A673 (cell line): ENCODE measurements around the gene FNBP1L. TPM values are rescaled to one million over a fixed set of nuclear protein-coding genes. Genes with fewer than 3 reads are reported as not detected.
"Not testable (repeated sequence)": the region's sequence is repeated elsewhere in the genome, so short reads cannot be mapped to it uniquely, and the experiment has no call there.

ENCODE experiments used
- BruUV-seq: library from RNA; stranded (reverse); fragments of 400-500 nt; replicated peaks from 2 replicates; lab custom pipeline; 2021; lab: Mats Ljungman, UMichigan
- CTCF ChIA-PET: fragments of 300-600 bp; sonication (Branson Sonifier 250); formaldehyde crosslinking; loops from one replicate; lab custom pipeline; 2022; ENCODE audit warnings: antibody characterized with exemption; lab: Charles Lee
- POLR2A ChIA-PET: fragments of 300-600 bp; sonication (Branson Sonifier 250); formaldehyde crosslinking; loops from one replicate; lab custom pipeline; 2022; ENCODE audit warnings: antibody characterized with exemption; ENCODE audit not compliant: low non-redundant PET; lab: Charles Lee
- DNase-seq: peaks from one replicate; pipeline ENCODE4 v3.0.0-alpha.2; 2015; ENCODE audit warnings: low spot score
- H3K27ac ChIP-seq: fragments of 200-600 bp; sonication (generic); 2 replicates; pipeline ENCODE4 v1.5.1; 2016; ENCODE audit warnings: mixed run types, low read depth, mild to moderate bottlenecking, mixed read lengths, antibody characterized with exemption, low read length; ENCODE audit not compliant: poor library complexity, severe bottlenecking
- H3K27me3 ChIP-seq: fragments of 200-600 bp; sonication (generic); replicated peaks from 2 replicates; pipeline ENCODE4 v1.6.1; 2017; ENCODE audit warnings: mixed run types, low read depth, mild to moderate bottlenecking, mixed read lengths, antibody characterized with exemption, low read length; ENCODE audit not compliant: insufficient read depth, poor library complexity
- H3K36me3 ChIP-seq: fragments of 200-600 bp; sonication (generic); 2 replicates; pipeline ENCODE4 v1.6.1; 2016; ENCODE audit warnings: mixed run types, mild to moderate bottlenecking, mixed read lengths, antibody characterized with exemption, low read length; ENCODE audit not compliant: insufficient read depth, poor library complexity, severe bottlenecking
- H3K4me1 ChIP-seq: fragments of 200-600 bp; sonication (generic); 2 replicates; pipeline ENCODE4 v1.6.1; 2017; ENCODE audit warnings: mixed run types, mild to moderate bottlenecking, mixed read lengths, antibody characterized with exemption, low read length; ENCODE audit not compliant: insufficient read depth, poor library complexity, severe bottlenecking
- H3K4me3 ChIP-seq: fragments of 200-600 bp; sonication (generic); 2 replicates; pipeline ENCODE4 v1.5.1; 2016; ENCODE audit warnings: low read depth, mixed run types, mild to moderate bottlenecking, mixed read lengths, low read length; ENCODE audit not compliant: poor library complexity, severe bottlenecking
- H3K9me3 ChIP-seq: fragments of 200-600 bp; sonication (generic); 2 replicates; pipeline ENCODE4 v1.6.1; 2016; ENCODE audit warnings: mixed run types, low read depth, mild to moderate bottlenecking, mixed read lengths, antibody characterized with exemption, low read length; ENCODE audit not compliant: poor library complexity, severe bottlenecking
- EZH2 ChIP-seq: fragments of 200-600 bp; sonication (generic); IDR thresholded peaks from 2 replicates; pipeline ENCODE4 v1.6.1; 2017; ENCODE audit warnings: borderline replicate concordance, low read depth, mild to moderate bottlenecking, mixed read lengths, antibody characterized with exemption, low read length; ENCODE audit not compliant: poor library complexity, severe bottlenecking
- intact Hi-C: fragments of 100-400 bp; cut with micrococcal nuclease; formaldehyde crosslinking; loops from one replicate; pipeline ENCODE4 v1.10.0; 2022; ENCODE audit not compliant: unreplicated experiment
- total RNA-seq: library from RNA; stranded (reverse); gene quantifications from 2 replicates; pipeline ENCODE4 v1.2.3, GENCODE V29; 2021
- TF ChIP-seq, protein P1 (sequence below): fragments of 300-800, 200-600 bp; sonication (generic); conservative IDR thresholded peaks from 2 replicates; pipeline ENCODE4 v1.5.1; 2017; ENCODE audit warnings: low read depth, mild to moderate bottlenecking, antibody characterized with exemption, low read length, moderate library complexity, mixed read lengths

The FNBP1L gene
- total RNA-seq, 1 experiment from 2014 or later = 39.6 TPM

DNA sequence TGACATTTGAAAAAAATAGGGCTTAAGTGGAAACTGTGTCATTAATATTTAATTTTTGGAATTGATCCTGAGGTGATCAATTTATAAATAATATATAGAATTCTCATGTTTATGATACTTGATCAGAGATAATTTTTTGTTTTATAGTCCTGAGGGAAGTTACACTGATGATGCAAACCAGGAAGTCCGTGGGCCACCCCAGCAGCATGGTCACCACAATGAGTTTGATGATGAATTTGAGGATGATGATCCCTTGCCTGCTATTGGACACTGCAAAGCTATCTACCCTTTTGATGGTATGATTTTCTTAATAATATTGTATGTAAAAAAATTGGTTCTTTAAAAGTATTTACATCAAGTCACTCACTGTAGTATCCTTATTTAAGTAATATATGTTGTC, 101.2 kb downstream of the FNBP1L start:
- CTCF ChIA-PET = no interaction called here
- intact Hi-C loops = no loop called here

DNA sequence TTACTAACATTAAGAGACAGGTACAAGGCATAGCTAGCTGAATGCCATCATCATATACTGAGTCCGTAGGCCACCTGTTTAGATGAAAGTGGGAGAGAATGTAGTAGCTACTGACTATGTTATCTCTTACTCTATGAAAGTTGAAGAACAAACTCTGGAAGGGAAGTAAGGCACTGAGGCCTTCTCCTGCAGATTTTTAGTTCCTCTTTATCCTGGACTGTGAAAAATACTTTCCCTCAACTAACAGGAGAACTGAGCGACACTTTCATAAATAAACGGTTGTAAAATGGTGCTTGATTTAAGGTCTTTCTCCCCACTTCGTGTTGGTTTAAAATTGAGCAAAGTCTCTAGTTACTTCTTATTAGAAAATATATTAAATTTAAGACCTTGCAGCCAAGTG, 101.9 kb downstream of the FNBP1L start:
- peaks cover 36% of the 10 kb centered on the region for H3K36me3 ChIP-seq
- no peak for DNase-seq

More for the DNA sequence above, 101.2 kb downstream of the FNBP1L start:
- Histone ChIP-seq H3K9me3 (no peaks in the 10 kb centered on the region), H3K36me3 (peaks cover 38% of the 10 kb centered on the region), H3K4me3 (no peak overlapping the region), H3K27ac (no peak overlapping the region), H3K27me3 (no peaks in the 10 kb centered on the region), H3K4me1 (peaks cover 3% of the 10 kb centered on the region)
- no peak for DNase-seq
- no peak for TF ChIP-seq EZH2
- TF ChIP-seq, protein P1, sequence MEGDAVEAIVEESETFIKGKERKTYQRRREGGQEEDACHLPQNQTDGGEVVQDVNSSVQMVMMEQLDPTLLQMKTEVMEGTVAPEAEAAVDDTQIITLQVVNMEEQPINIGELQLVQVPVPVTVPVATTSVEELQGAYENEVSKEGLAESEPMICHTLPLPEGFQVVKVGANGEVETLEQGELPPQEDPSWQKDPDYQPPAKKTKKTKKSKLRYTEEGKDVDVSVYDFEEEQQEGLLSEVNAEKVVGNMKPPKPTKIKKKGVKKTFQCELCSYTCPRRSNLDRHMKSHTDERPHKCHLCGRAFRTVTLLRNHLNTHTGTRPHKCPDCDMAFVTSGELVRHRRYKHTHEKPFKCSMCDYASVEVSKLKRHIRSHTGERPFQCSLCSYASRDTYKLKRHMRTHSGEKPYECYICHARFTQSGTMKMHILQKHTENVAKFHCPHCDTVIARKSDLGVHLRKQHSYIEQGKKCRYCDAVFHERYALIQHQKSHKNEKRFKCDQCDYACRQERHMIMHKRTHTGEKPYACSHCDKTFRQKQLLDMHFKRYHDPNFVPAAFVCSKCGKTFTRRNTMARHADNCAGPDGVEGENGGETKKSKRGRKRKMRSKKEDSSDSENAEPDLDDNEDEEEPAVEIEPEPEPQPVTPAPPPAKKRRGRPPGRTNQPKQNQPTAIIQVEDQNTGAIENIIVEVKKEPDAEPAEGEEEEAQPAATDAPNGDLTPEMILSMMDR = no peak
- no TSS peak for BruUV-seq
- POLR2A ChIA-PET = no interaction called here

DNA sequence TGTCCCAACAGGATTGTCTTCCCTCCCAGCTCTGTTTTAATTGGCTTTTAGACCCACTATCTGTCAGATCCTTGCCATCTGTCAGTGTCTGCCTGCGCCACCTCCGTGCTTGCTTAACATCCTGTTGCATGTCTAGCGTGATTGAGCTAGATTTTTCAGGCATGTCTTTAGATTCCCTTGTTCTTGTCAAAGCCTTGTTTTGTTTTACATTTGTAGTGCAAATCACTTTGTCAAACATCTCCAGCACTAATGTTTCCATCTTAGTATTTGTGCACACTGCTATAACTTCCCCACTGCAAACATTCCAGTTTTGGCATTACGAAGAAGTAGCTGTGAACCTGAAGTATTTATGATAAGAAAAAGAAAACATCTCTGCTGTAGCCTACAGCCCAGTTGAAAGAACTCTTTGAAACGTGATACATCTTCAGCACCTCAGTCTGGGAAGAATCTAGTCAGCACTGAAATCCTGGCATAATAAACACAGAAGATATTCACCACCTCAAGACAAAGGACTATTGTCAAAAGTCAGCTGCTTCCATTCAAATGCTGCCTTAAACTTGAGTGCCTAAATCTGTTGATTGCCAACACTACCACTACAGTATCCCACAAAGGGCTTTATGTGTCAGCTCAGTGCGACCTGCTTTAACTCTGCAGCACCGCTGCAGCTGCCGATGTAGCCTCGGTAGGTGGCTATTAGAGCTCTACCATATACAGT, 105.0 kb downstream of the FNBP1L start:
- Histone ChIP-seq H3K27ac (peak overlapping the region; percentile 8), H3K36me3 (peaks cover 26% of the 10 kb centered on the region), H3K4me1 (peaks cover 3% of the 10 kb centered on the region), H3K27me3 (no peaks in the 10 kb centered on the region), H3K9me3 (peaks cover under 1% of the 10 kb centered on the region), H3K4me3 (no peak overlapping the region)
- ChIA-PET CTCF (no interaction called here), POLR2A (no interaction called here)
- intact Hi-C loops = no loop called here
- TSS peak; percentile 17 for BruUV-seq
- DNase-seq = peak; percentile 67
- TF ChIP-seq EZH2 = no peak
- TF ChIP-seq, protein P1 = no peak

More for the DNA sequence above, 101.9 kb downstream of the FNBP1L start:
- no peak overlapping the region for H3K27ac ChIP-seq
- H3K4me1 ChIP-seq = peaks cover 3% of the 10 kb centered on the region
- no TSS peak for BruUV-seq
- no peak overlapping the region for H3K4me3 ChIP-seq
- no peaks in the 10 kb centered on the region for H3K27me3 ChIP-seq
- ChIA-PET POLR2A (no interaction called here), CTCF (no interaction called here)
- TF ChIP-seq, protein P1 = no peak
- no peak for TF ChIP-seq EZH2
- H3K9me3 ChIP-seq = no peaks in the 10 kb centered on the region
- intact Hi-C loops = no loop called here

DNA sequence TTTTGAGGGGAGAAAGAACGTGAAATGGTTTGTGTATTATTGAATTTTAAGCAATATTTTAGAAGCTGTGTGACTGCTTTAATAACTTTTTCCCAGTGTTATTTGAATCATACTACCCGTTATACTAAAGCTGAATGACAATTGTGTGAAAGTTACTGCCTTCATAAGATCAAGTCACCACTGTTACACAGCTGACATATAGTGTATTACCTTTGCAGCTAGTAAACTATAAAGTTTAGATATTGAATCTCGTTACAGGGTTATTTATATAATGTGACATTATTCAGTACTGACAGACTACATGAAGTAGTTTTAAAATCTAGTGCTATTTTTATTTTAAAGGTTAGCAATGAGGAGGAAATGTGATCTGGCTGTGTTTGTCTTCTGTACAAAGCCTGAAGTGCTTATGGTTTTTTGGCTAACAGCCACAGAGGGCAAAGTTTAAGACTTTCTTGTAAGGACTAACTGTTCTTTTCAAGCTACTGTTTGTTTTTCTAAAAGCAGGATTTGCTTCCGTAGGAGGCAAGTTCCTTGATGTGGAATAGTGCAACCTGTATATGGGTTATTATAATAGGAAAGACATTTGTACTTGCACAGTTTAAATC, 106.1 kb downstream of the FNBP1L start:
- CTCF ChIA-PET, POLR2A ChIA-PET, BruUV-seq, H3K9me3 ChIP-seq, intact Hi-C loops, DNase-seq, H3K4me1 ChIP-seq, H3K27me3 ChIP-seq, H3K4me3 ChIP-seq, H3K27ac ChIP-seq: not testable (repeated sequence)
- H3K36me3 ChIP-seq = peaks cover 17% of the 10 kb centered on the region
